GM12878 (cell line): Measurements from ENCODE around the gene ZNF608. TPM values are rescaled to one million over a fixed set of nuclear protein-coding genes. Genes with fewer than 3 reads are reported as not detected.

Experiments used
- ATAC-seq: fragments of 200-7000 bp; cut with Tn5 transposase; 3 replicates; pipeline ENCODE4 v1.9.1; 2020; ENCODE audit warnings: mild to moderate bottlenecking, moderate library complexity
- BruUV-seq: library from RNA; stranded (reverse); fragments of 400-500 nt; replicated peaks from 2 replicates; lab custom pipeline; 2021; lab: Mats Ljungman, UMichigan
- CTCF ChIA-PET: fragments of 300-600 bp; sonication (Branson Sonifier 250); formaldehyde crosslinking; extraction: SDS; loops from one replicate; lab custom pipeline; 2021; ENCODE audit warnings: inconsistent platforms; lab: Yijun Ruan, JAX
- POLR2A ChIA-PET: fragments of 350-600 bp; formaldehyde crosslinking; extraction: SDS; loops from one replicate; lab custom pipeline; 2021; ENCODE audit warnings: inconsistent platforms; lab: Charles Lee
- RAD21 ChIA-PET: fragments of 300-600 bp; sonication (Branson Sonifier 250); formaldehyde crosslinking; loops from one replicate; lab custom pipeline; 2023; ENCODE audit warnings: antibody characterized with exemption; ENCODE audit not compliant: unreplicated experiment; lab: Charles Lee
- SMC1A ChIA-PET: fragments of 300-600 bp; sonication (Branson Sonifier 250); formaldehyde crosslinking; loops from one replicate; lab custom pipeline; 2023; ENCODE audit not compliant: unreplicated experiment, uncharacterized antibody; lab: Charles Lee
- DNase-seq: peaks from one replicate; pipeline ENCODE4 v3.0.0-alpha.2; 2011; ENCODE audit warnings: low read depth, low spot score
- FAIRE-seq: peaks from 3 replicates; lab custom pipeline; 2011; peaks lifted over from hg19 to GRCh38; lab: Jason Lieb, UNC
- H2AFZ ChIP-seq: 2 replicates; pipeline ENCODE4 v1.6.0; 2011; ENCODE audit warnings: low read depth, low read length, control low read depth; ENCODE audit not compliant: control insufficient read depth
- H3K27ac ChIP-seq: 2 replicates; pipeline ENCODE4 v1.5.1; 2011; ENCODE audit warnings: control low read depth; ENCODE audit not compliant: control insufficient read depth, insufficient read depth
- H3K27me3 ChIP-seq, 2 experiments: replicated peaks in 1 of 2; 2 replicates each; pipeline versions ENCODE4 v1.6.0 to v1.6.1; 2011; ENCODE audit warnings: low read length in 1 of 2; ENCODE audit not compliant: control insufficient read depth in 2 of 2, insufficient read depth in 2 of 2
- H3K36me3 ChIP-seq, 2 experiments: 2 replicates each; pipeline ENCODE4 v1.5.1; 2011; ENCODE audit warnings: low read length in 1 of 2; ENCODE audit not compliant: control insufficient read depth in 2 of 2, insufficient read depth in 2 of 2
- H3K4me1 ChIP-seq: 2 replicates; pipeline ENCODE4 v1.6.1; 2011; ENCODE audit warnings: mild to moderate bottlenecking, low read length, moderate library complexity, mixed read lengths; ENCODE audit not compliant: control insufficient read depth, insufficient read depth
- H3K4me2 ChIP-seq: 2 replicates; pipeline ENCODE4 v1.6.0; 2011; ENCODE audit warnings: control low read depth; ENCODE audit not compliant: control insufficient read depth, insufficient read depth
- H3K4me3 ChIP-seq: fragments of 200-600 bp; sonication (generic); 2 replicates; pipeline ENCODE4 v1.5.1; 2016
- H3K79me2 ChIP-seq: 2 replicates; pipeline ENCODE4 v1.6.0; 2011; ENCODE audit warnings: low read length; ENCODE audit not compliant: control insufficient read depth, insufficient read depth
- H3K9ac ChIP-seq: 2 replicates; pipeline ENCODE4 v1.8.0; 2011; ENCODE audit warnings: low read length, control low read depth, mixed read lengths; ENCODE audit not compliant: control insufficient read depth, insufficient read depth
- H3K9me3 ChIP-seq: replicated peaks from 3 replicates; pipeline ENCODE4 v1.5.1; 2011; ENCODE audit warnings: mild to moderate bottlenecking, low read length; ENCODE audit not compliant: control insufficient read depth, insufficient read depth
- H4K20me1 ChIP-seq: 2 replicates; pipeline ENCODE4 v1.6.0; 2011; ENCODE audit not compliant: control insufficient read depth, insufficient read depth
- CBFB ChIP-seq: IDR thresholded peaks from 2 replicates; pipeline ENCODE4 v1.6.1; 2016; ENCODE audit warnings: antibody characterized with exemption, low read depth
- KAT2A ChIP-seq: conservative IDR thresholded peaks from 2 replicates; pipeline ENCODE4 v1.6.1; 2011; ENCODE audit warnings: low read depth, low read length; ENCODE audit not compliant: control insufficient read depth
- MTA3 ChIP-seq: IDR thresholded peaks from 2 replicates; pipeline ENCODE4 v1.6.1; 2012; ENCODE audit warnings: low read length, inconsistent platforms, borderline replicate concordance
- MYB ChIP-seq: fragments of 150-350 bp; IDR thresholded peaks from 2 replicates; pipeline ENCODE4 v1.6.1; 2014; ENCODE audit warnings: mild to moderate bottlenecking, low read depth, low read length, borderline replicate concordance
- NFYA ChIP-seq: IDR thresholded peaks from 2 replicates; pipeline ENCODE4 v1.6.1; 2011; ENCODE audit warnings: low read depth, mild to moderate bottlenecking, low read length, improper control_type of control experiment, borderline replicate concordance
- POLR2AphosphoS2 ChIP-seq: IDR thresholded peaks from 2 replicates; pipeline ENCODE4 v1.6.1; 2011; ENCODE audit warnings: low read depth, mild to moderate bottlenecking, low read length, improper control_type of control experiment, moderate library complexity
- RELA ChIP-seq: fragments of 450-650 bp; IDR thresholded peaks from 2 replicates; pipeline ENCODE4 v1.8.0; 2014; ENCODE audit warnings: borderline replicate concordance; ENCODE audit not compliant: partially characterized antibody
- SMAD1 ChIP-seq: fragments of 450-650 bp; IDR thresholded peaks from 2 replicates; pipeline ENCODE4 v1.6.1; 2018; ENCODE audit warnings: mild to moderate bottlenecking, low read depth; ENCODE audit not compliant: partially characterized antibody
- SMARCA5 ChIP-seq: fragments of 450-650 bp; IDR thresholded peaks from 2 replicates; pipeline ENCODE4 v1.6.1; 2017; ENCODE audit warnings: mild to moderate bottlenecking
- SRF ChIP-seq, 2 experiments: IDR thresholded peaks; 2 replicates each; pipeline ENCODE4 v1.6.1; 2011; ENCODE audit warnings: low read depth in 2 of 2, low read length in 2 of 2, mild to moderate bottlenecking in 1 of 2, moderate library complexity in 1 of 2
- ZNF622 ChIP-seq: fragments of 450-650 bp; IDR thresholded peaks from 2 replicates; pipeline ENCODE4 v1.6.1; 2017; ENCODE audit warnings: mild to moderate bottlenecking, inconsistent platforms
- ZZZ3 ChIP-seq: IDR thresholded peaks from 2 replicates; pipeline ENCODE4 v1.6.1; 2011; ENCODE audit warnings: low read depth; ENCODE audit not compliant: control insufficient read depth, insufficient read length
- WGBS: methylation state at CpG from one replicate; pipeline ENCODE4 v1.1.6; 2016; ENCODE audit warnings: low lambda C conversion rate; ENCODE audit not compliant: insufficient replicate concordance, insufficient coverage; ENCODE audit errors: missing lambda C conversion rate; 5-methylcytosine and 5-hydroxymethylcytosine counted together
- in situ Hi-C: fragments of 300-500 bp; cut with MboI; formaldehyde crosslinking; loops from 9 replicates; pipeline ENCODE4 v1.14.3; 2018; ENCODE audit warnings: mixed read lengths
- intact Hi-C: fragments of 100-400 bp; cut with micrococcal nuclease; formaldehyde crosslinking; loops from one replicate; pipeline ENCODE4 v1.14.2; 2022; ENCODE audit not compliant: unreplicated experiment
- polyA plus RNA-seq, 11 experiments: library from polyadenylated mRNA; depleted of rRNA in 4 of 11; unstranded in 6 of 11; stranded (reverse) in 5 of 11; fragments of >200 nt; fragmentation: Nextera tagmentation in 4 of 11; fragmentation: Illumina TruSeq in 1 of 11; extraction: Ambion mirVana in 4 of 11; extraction: Trizol in 1 of 11; gene quantifications; 1 replicate in 1 of 11; 2 replicates in 10 of 11; pipeline versions ENCODE4 v1.2.1 to v1.2.3, GENCODE V29; 2011 to 2016; ENCODE audit warnings: inconsistent platforms in 2 of 11, missing spikeins in 2 of 11, low read depth in 1 of 11
- total RNA-seq, 4 experiments: library from RNA; depleted of rRNA in 3 of 4; stranded (reverse); fragments of >200 nt in 3 of 4; fragmentation: Illumina TruSeq in 1 of 4; extraction: Trizol in 1 of 4; gene quantifications; 2 replicates each; pipeline versions ENCODE4 v1.2.1 to v1.2.3, GENCODE V29; 2013 to 2021
- TF ChIP-seq, protein P1 (sequence below), 3 experiments: IDR thresholded peaks in 2 of 3; conservative IDR thresholded peaks in 1 of 3; 2 replicates each; pipeline ENCODE4 v1.5.1; 2011; ENCODE audit warnings: low read depth in 3 of 3, low read length in 3 of 3, mild to moderate bottlenecking in 3 of 3, control low read depth in 2 of 3, moderate library complexity in 2 of 3, inconsistent platforms in 1 of 3, mixed read lengths in 1 of 3; ENCODE audit not compliant: control insufficient read depth in 2 of 3, insufficient read depth in 1 of 3; ENCODE audit errors: extremely low read depth in 1 of 3
- TF ChIP-seq, protein P2 (sequence below): IDR thresholded peaks from 2 replicates; pipeline ENCODE4 v1.6.1; 2012; ENCODE audit warnings: low read depth, low read length, improper control_type of control experiment

The ZNF608 gene
- total and polyA plus RNA-seq, 10 of the 15 experiments (the other 5 are each of a cell fraction or from before 2014, with no cell fraction given), result 0.19 to 6.7 (median 0.64) TPM

DNA sequence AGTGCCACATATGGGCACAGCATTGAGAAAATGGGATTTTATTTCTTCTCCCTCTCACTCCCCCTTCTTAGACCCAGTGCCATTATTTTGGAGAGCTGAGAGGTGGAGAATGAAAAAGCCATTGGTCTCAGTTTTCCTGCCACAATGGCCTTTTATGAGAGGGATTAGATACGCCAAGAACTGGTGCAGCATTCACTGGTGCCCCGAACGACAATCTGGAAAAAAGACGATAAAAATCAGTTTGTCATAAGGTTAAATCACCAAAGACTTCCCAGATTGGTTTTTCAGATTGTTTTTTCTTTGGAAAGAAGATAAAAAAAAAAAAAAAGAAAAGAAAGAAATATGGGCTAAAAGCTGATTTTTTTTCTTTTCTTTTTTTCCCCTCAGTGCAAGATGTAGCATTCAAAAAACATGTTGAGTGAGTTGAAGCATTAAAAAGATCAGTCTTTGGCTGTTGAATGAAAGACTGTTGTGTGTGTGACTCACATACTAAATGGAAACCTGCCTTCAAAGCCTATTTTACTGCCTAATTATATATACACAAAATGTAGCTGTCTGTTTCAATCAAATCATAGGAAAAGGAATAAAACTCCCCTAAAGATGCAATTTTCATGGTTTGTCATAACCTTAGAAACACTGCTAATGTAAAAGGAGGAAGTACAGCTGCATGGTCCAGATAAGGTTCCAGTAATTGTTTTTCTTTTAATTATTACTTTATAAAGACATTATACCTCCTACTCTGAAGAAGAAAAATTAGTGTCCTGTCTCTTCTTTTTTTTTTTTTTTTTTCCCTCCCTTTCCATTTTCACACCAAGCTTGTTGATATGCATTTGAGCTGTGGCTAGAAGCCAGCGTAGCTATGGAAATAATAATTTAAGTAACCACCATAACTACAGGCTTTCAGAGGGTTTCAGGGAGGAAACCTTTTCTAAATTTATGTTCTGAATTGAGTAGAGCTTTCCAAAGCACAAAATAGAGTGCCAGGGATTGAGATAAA lies 27.2 kb upstream of the ZNF608 start (continued):
- TF ChIP-seq MTA3 (no peak), SRF (IDR thresholded peaks at IDR 0.05; ENCODE audit: low read depth in 2 of 2, low read length in 2 of 2) (no peak), CBFB (no peak), KAT2A (no peak), ZZZ3 (no peak)
- TF ChIP-seq, protein P1, sequence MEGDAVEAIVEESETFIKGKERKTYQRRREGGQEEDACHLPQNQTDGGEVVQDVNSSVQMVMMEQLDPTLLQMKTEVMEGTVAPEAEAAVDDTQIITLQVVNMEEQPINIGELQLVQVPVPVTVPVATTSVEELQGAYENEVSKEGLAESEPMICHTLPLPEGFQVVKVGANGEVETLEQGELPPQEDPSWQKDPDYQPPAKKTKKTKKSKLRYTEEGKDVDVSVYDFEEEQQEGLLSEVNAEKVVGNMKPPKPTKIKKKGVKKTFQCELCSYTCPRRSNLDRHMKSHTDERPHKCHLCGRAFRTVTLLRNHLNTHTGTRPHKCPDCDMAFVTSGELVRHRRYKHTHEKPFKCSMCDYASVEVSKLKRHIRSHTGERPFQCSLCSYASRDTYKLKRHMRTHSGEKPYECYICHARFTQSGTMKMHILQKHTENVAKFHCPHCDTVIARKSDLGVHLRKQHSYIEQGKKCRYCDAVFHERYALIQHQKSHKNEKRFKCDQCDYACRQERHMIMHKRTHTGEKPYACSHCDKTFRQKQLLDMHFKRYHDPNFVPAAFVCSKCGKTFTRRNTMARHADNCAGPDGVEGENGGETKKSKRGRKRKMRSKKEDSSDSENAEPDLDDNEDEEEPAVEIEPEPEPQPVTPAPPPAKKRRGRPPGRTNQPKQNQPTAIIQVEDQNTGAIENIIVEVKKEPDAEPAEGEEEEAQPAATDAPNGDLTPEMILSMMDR (IDR thresholded peaks at IDR 0.05 in 2 of 3, conservative IDR thresholded peaks at IDR 0.05 in 1 of 3; ENCODE audit: control insufficient read depth in 2 of 3, extremely low read depth in 1 of 3, insufficient read depth in 1 of 3, low read depth in 3 of 3, low read length in 3 of 3), result no peak

- Histone ChIP-seq H3K4me1 (no peaks in the 10 kb centered on the region), H3K4me2 (no peak overlapping the region), H3K79me2 (no peaks in the 10 kb centered on the region), H2AFZ (no peak overlapping the region), H3K27me3 (no peaks in the 10 kb centered on the region), H3K4me3 (no peak overlapping the region), H3K36me3 (no peaks in the 10 kb centered on the region), H3K9ac (no peak overlapping the region), H3K9me3 (no peaks in the 10 kb centered on the region), H3K27ac (no peak overlapping the region), H4K20me1 (no peaks in the 10 kb centered on the region)
- DNase-seq, result no peak
- intact Hi-C loops (no loop called here), in situ Hi-C loops (no loop called here)
- CTCF ChIA-PET, result interaction anchor here (0.6 kb wide), 1 partner anchor 288 kb away, joined by 3 read pairs; no protein-coding TSS in a partner anchor
- no peak for FAIRE-seq
- BruUV-seq, result no TSS peak
- POLR2A ChIA-PET, result no interaction called here
- no peak for ATAC-seq
- 77% methylated on average over 1 of the region's 1 CpG for WGBS
- RAD21 ChIA-PET, result no interaction called here
- SMC1A ChIA-PET, result interaction anchor here (1.1 to 2.2 kb wide), 3 partner anchors 9 to 23 kb away, joined by 3 to 5 read pairs (median 5); no protein-coding TSS in a partner anchor
- TF ChIP-seq ZNF622 (no peak), RELA (no peak), SMARCA5 (no peak), POLR2AphosphoS2 (no peak), SMAD1 (no peak), NFYA (no peak), MYB (no peak)
- TF ChIP-seq, protein P2, sequence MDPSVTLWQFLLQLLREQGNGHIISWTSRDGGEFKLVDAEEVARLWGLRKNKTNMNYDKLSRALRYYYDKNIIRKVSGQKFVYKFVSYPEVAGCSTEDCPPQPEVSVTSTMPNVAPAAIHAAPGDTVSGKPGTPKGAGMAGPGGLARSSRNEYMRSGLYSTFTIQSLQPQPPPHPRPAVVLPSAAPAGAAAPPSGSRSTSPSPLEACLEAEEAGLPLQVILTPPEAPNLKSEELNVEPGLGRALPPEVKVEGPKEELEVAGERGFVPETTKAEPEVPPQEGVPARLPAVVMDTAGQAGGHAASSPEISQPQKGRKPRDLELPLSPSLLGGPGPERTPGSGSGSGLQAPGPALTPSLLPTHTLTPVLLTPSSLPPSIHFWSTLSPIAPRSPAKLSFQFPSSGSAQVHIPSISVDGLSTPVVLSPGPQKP, result no peak
These were observed 26.2 kb upstream of the ZNF608 start for GRCh38 chr5:124772457-124773200.
